HG02642 (cell line): ENCODE results near the gene ADAM15.

ENCODE experiments used
- ATAC-seq: cut with Tn5 transposase; IDR thresholded peaks from one replicate; pipeline ENCODE4 v1.9.1; 2021; ENCODE audit warnings: mild to moderate bottlenecking; ENCODE audit not compliant: unreplicated experiment, poor library complexity

ADAM15 gene

DNA sequence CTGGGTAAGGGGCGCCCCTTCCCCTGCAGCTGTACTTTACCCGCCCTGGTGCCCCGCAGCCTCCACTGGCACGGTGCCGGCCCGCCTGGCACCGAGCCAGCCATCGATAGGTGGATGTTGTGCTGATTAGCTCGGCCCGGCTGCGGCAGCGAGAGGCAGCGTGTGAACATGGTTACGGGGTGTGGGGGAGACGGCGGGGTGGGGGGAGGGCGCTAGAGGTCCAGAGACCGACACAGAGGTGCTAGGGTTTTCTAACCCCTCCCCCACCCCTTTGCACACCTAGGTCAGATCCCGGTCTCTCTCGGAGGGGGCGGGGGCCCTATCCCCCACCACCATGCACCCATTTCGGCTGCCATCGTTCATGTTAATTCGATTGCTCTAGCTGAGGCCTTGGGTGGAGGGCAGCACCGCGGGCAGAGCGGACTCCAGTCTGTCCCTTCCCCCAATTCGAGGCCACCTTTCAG lies 19.1 kb downstream of the ADAM15 start:
- ATAC-seq: no peak

DNA sequence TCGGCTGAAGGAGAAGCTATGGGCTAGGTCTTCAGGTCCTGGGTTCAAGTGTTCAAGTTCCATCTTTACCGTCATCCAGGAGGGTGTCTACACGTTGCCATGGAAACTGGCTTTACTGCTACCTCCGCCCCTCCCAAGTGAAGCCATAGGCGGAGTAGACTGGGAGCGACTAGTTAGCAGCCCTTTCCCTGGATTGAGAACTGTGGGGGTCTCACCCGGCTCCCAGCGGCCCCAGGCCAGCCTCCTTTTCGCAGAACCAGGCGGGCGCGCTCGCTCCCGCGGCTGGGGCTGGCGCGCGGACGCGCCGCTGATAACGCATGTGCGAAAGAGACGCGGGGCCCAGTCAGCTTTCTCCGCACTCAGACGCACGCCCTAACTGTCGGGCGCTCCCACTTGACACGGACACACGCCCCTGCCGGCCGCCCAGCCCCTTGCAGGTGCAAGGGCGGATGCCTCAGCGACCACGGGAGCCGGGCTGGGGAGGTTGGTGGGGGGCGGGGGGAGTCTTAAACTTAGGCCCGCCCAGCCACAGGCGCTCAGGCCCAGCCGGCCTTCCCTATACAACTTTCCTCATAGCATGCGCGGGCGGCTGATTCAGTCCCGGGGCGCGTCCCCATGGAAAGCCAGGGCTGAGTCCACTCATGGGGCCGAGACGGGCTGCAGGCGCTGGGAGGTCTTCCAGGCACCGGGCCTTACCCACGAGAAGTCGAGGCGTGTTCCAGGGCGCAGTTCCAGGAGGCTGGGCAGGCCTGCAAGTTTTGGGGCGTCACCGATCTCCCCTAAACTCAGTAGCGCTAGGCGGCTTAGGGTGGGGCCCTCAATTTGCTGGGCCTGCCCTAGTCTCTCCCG lies 19.8 kb downstream of the ADAM15 start:
- ATAC-seq: no peak

DNA sequence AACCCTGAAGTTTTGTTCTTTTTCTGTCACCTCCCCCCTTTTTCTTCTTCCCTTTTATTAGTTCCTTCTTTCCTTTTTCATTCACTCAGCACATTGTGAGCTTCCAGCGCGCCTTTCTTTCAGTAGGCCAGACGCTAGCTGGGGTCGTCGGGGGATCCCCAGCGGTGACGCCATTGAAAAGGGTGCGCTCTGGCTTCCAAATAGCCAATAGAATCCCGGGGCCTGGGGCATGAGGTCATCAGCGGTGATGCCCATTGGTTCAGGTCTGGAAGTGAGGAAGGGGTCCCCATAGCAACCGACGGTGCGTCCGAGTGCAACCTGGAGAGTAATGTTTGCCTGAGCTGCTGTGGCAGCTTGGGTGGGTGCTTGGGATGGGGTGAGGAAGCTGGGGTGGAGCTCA lies 20.6 kb downstream of the ADAM15 start:
- ATAC-seq: no peak

DNA sequence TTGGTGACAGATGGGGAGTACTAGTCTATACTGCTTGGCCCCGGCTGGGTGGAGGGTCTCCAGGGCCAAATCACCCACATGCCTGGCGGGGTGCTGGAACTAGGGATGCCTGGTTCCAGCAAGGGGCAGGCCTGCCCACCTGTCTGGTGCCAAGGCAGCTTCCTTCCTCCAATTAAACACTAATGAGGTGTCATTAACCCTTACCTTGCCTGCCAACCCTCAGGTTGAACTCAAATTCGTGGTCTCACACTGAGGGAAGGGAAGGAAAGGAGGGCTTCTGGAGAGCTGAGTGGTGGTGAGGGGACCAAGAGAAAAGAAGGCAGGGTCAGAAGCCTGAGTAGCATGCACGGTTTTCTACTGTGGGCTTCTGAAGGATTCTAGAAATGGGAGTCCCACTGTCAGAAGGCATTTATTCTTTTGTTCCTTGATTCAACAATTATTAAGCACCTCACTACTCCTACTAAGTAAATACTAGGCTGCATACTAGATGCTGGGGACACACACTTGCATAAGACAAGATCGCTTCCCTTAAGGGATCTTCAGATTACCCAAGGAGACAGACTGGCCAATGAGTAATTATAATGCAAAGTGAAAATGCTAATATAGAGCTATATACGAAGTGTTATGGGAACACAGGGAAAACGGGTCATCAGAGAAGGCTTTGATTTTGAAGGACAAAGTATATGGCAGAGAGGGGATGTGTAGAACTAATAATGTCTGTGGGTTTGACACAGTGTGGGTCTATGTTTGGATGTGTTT lies 21.6 kb downstream of the ADAM15 start:
- no peak for ATAC-seq

DNA sequence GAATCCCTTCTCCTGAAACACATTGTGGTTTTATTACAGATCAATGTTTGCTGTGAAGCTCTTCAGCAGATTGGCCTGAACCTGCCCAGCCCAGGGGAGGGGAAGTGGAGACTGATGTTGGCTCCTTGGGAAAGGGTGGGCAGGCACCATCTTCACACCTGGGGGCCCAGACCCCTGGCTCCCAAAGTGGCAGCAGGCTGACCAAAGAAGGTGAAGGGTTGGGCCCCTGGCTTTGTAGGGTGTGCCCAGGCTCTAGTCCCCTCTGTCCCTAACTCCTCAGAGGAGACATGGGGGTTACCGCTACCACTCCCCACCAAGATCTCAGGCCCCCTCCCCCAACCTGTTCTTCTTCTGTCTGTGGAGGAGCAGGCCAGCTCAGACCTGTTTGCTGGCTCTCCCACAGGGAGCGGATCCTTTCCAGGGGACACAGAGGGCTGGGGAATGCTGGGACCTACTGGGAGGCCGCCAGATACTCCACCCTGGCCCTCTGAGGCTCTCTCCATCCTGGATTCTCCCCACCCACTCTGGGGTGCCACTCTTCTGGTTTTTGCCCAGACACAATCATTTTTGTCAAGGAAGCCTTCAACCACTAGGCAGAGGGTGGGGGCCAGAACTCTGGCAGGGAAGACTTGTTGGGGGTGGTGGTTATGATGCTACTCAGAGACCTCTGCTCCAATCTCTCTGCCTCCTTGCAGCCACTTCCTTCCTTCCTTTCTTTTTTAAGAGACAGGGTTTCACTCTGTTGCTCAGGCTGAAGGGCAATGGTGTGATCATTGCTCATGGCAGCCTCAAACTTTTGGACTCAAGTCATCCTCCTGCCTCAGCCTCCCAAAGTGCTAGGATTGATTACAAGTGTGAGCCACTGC lies 22.5 kb downstream of the ADAM15 start:
- ATAC-seq: no peak

- no peak for ATAC-seq
Observed at GRCh38 chr1:155075535-155075934, 24.4 kb downstream of the ADAM15 start.

DNA sequence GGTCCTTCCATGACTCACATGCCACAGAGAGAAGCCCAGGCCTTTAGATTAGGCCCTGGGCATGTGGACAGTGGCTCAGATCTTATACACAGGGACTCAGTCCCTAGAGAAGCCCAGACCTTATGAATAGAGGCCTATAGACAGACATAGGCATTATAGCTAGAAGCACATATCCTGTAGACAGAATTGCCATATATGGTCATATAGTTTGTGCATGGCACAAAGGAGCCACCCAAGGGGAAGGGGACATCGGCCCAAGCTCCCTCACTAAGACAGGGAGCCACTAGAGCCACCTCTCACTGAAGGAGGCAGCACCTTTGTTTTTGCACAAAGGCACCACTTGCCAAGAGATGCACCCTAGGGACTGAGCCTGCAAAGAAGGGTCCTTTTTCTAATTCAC lies 25.3 kb downstream of the ADAM15 start:
- no peak for ATAC-seq

- ATAC-seq: no peak
Observed at GRCh38 chr1:155077346-155077745, 26.2 kb downstream of the ADAM15 start.

DNA sequence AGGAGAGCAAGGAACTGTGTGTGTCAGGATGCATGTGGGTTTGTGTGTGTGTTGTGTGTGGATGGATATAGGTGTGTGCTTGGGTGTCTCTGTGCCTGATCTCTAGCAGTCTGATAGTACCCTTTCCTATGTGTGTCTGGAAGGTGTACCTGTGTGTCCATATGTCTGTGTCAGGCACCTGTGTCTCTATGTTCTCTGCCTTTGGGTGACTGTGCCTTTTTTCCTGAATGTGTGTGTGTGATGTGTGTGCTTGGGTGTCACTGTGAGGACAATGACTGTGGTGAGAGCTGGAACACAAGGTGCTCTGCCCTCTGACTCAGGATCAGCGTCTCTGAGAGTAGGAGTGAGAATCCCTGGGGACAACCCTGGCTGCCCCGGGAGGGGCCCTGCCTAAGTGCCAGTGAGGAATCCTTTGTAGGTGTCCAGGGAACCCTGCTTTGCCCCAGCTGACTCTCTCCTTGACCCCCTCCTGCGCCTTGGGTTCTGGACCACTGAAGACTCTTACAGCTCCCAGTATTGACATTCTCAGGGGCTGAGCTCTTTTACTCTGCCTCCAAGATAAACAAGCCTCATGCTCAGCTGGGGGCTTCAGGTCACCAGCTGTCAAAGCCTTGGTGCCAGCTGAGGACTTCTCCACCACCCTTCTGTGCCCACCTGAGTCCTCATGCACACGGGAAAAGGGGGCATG lies 26.8 kb downstream of the ADAM15 start:
- ATAC-seq: no peak

GRCh38 chr1:155078469-155079209 lies 27.5 kb downstream of the ADAM15 start, which contains the start of gene EFNA3:
EFNA3 (plus strand) TSS chr1:155078837; CDS start chr1:155078942, 105 bp downstream.
- ATAC-seq: peak; percentile 34

- ATAC-seq: no peak
Observed at GRCh38 chr1:155079210-155079486, 28.0 kb downstream of the ADAM15 start.

DNA sequence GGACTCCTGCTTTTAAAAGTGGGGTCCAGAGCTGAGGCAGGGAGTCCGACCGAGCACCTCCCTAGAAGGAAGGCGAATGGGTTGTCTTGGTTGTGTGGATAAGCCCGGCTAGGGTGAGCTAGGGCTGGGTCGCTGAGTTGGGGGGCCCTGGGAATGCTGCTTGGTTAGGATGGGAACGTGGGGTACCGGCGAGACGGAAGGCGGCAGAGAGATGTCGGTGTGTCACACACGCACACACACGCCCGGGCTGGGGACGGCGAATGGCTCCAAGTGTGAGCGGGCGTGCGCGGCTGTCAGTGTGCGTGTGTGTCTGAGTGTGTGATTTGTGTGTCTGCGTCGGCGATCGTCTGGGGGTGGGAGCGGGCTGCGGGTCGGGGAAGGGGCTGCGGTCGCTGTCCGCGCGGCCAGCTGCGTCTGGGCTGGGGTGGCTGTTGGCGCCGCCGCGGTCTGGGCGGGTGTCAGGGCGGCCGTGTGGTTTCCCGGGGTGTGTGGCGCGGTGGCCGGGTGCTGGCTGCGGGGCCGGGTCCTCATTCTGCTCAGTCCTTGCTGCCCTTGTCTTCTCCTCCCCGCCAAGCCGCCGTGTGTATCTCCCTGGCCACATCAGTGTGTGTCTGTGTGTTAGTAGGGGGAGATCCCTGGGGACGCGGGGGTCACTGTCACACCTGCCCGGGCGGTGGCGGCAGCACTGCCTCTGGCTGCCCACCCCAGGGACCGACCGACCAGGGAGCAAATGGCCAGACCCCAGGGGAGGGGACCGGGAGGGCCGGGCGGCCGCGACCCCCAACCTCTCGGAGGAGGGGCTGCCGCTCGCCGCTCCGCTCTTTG lies 28.6 kb downstream of the ADAM15 start:
- ATAC-seq: no peak

GRCh38 chr1:155080312-155081228 lies 29.5 kb downstream of the ADAM15 start:
- no peak for ATAC-seq

DNA sequence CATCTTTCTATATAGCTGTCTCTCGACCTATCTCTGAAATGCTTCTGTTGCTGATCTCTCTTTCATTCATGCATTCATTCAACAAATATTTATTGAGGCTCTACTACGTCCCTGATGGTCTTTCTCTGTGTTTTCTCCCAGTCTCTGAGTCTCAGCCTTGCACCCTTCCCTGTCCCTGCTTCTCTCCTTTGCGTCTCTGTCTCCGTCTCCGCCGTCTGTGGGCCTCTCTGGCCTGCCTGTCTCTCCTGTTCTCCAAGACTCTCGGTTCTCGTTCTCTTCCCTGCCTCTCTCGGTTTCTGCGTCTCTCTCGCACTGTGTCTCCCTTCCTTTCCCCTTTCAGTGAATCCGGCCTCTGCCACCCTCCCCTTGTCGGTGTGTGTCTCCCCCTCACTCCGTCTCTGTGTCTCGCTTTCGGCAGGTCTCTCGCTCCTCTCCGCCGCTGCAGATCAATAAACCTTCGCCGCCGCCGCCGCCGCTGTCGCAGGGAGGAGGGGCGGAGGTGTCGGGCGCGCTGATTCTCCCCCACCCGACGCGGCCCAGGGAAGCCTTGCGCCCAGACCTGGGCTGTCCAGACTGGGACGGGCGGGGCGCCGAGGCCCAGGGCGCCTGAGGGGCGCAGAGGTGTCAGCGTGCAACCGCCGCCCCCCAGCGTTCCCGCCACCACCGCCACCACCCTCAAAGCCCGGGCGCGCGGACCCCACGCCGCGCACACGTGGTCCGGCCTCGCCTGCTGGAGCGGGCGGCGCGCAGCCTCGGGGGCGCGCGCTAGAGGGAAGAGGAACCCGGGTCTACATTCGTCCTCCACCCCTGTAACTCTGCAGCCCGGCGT lies 30.6 kb downstream of the ADAM15 start:
- no peak for ATAC-seq

DNA sequence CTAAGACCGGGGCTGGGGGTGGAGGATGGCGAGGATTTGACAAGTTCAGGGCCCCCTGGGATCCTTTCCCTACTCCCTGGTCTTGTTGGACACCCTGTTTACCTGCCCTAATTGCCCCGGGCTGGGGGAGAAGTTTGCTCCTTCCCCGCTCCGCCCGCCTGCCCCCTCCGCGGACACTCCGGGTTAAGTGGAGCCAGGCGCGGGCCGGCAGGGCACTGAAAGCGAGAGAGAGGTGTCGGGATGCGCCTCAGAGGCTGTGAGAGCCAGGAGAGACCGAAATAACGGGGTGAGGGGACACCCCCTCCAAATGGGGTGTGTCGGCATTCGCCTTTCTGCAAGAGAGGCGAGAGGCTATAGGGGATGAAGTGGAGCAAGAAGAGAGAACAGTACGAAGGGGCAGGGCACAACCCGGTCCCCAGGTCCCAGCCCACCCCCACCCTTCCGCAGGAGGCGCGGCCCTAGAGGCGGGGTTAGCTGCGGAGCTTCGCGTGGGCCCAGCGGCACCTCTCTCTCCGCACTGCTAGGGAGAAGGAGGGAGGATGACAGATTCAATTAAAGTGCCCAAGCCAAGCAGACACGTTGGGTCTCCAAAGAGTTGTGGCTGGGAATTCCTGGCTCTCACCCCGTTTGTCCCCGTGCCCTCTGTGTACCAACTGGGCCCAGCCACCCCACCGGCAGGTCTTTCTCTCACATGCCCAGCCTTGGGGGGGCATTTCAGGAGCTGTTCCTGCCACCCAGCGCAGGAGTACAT lies 31.4 kb downstream of the ADAM15 start:
- no peak for ATAC-seq

DNA sequence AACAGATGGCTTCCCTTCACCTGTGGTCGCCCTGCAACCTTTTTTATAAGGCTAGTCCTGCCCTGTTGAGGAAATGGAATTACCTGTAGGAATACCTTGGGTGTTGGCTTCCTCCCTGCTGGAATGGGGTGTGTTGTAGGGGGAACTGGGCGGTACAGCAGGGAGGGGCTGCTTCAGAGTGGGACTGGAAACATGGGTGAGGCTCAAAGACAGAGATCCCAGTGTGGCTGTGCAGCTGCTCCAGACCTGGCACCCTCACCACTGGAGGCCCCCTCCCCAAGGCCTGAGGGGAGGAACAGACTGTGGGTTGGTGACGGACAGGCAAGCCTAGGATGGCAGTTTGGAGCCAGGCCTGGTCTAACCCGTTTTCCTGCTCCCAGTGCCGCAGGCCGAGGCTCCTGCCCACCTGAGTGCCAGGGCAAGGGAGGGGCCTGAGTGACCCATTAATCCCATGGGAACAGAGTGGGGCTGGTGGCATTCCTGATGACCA lies 32.0 kb downstream of the ADAM15 start:
- no peak for ATAC-seq
